Right lobe of liver (tissue), 6 donors: ENCODE data around the gene LYG1. TPM values are rescaled to one million over a fixed set of nuclear protein-coding genes. Genes with fewer than 3 reads are reported as not detected.

ENCODE experiments used
- ATAC-seq, 4 donors: fragments of 200-7000 bp; cut with Tn5 transposase; one replicate each; pipeline ENCODE4 v1.9.1; 2020; ENCODE audit warnings: mild to moderate bottlenecking in 4 of 4, moderate library complexity in 4 of 4
- DNase-seq, 3 donors: peaks; one replicate each; pipeline ENCODE4 v3.0.0-alpha.2; 2020
- H3K27ac ChIP-seq, 3 donors: fragments of 200-600 bp; one replicate each; pipeline ENCODE4 v1.8.0; 2022
- H3K27me3 ChIP-seq, 2 donors: fragments of 200-600 bp; one replicate each; pipeline ENCODE4 v1.8.0; 2022
- H3K36me3 ChIP-seq, 4 donors: fragments of 200-600 bp; sonication (generic) in 1 of 4; one replicate each; pipeline versions ENCODE4 v1.5.1 to v1.8.0; 2017 to 2022; ENCODE audit warnings: control low read depth in 1 of 4
- H3K4me1 ChIP-seq, 4 donors: fragments of 200-600 bp; sonication (generic) in 1 of 4; one replicate each; pipeline versions ENCODE4 v1.5.1 to v1.8.0; 2017 to 2022; ENCODE audit warnings: control low read depth in 1 of 4
- H3K4me3 ChIP-seq, 3 donors: fragments of 200-600 bp; one replicate each; pipeline ENCODE4 v1.8.0; 2022
- H3K9me3 ChIP-seq, 4 donors: fragments of 200-600 bp; sonication (generic) in 1 of 4; one replicate each; pipeline versions ENCODE4 v1.5.1 to v1.8.0; 2017 to 2022; ENCODE audit warnings: control low read depth in 1 of 4
- CTCF ChIP-seq, 4 donors: fragments of 200-600 bp in 3 of 4; fragments of 450-650 bp in 1 of 4; IDR thresholded peaks; one replicate each; pipeline versions ENCODE4 v1.5.1 to v1.8.0; 2016 to 2022; ENCODE audit warnings: antibody characterized with exemption in 4 of 4, mild to moderate bottlenecking in 2 of 4
- POLR2A ChIP-seq: fragments of 450-650 bp; IDR thresholded peaks from one replicate; pipeline ENCODE4 v1.6.1; 2017; ENCODE audit warnings: antibody characterized with exemption, mild to moderate bottlenecking
- WGBS: methylation state at CpG from one replicate; pipeline ENCODE4 v1.1.6; 2018; ENCODE audit warnings: low coverage, low lambda C conversion rate; ENCODE audit not compliant: insufficient coverage; ENCODE audit errors: missing lambda C conversion rate; 5-methylcytosine and 5-hydroxymethylcytosine counted together
- intact Hi-C, 2 donors: fragments of 100-400 bp; cut with DNase I; formaldehyde crosslinking; loops; one replicate each; pipeline versions ENCODE4 v1.11.2 to v1.14.1; 2022
- total RNA-seq, 6 experiments: library from RNA; depleted of rRNA in 2 of 6; stranded (reverse); fragments of >200 nt in 2 of 6; fragmentation: NEBNext Ultra II Directional in 3 of 6; extraction: Animal tissue kit (Norgen Biotek cat#: 25700) in 3 of 6; gene quantifications; one replicate each; pipeline versions ENCODE4 v1.1.0 to v1.2.4, GENCODE V29; 2016 to 2023
- donor health status: DM: no; HTN: yes; CAD: no.
- donor health status: DM: no; HTN: no; CAD: no.
- donor health status: DM: no; HTN: no; CAD: no.
- donor health status: DM: no; HTN: yes; CAD: no.
- donor health status: DM: no; HTN: yes; CAD: no.

LYG1 gene
- total RNA-seq, 6 experiments from 2014 or later: 0.25 to 1.00 (median 0.64) TPM; not detected in 1

DNA sequence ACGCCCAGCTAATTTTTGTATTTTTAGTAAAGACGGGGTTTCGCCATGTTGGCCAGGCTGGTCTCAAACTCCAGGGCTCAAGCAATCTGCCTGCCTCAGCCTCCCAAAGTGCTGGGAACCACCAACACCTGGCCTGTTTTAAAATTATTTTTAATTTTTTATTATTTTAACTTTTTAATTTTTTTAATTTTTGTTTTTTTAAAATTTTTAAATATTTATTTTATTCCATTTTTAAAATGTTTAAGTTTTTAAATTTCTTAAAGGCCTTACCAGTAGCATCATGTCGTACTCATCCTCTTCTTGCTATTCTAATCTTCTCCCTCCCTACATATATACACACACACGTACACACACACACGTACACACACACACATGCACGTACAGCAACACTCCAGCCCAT lies 1.4 kb downstream of the LYG1 start:
- Histone ChIP-seq H3K4me3 (no peak overlapping the region), H3K36me3 (no peaks in the 10 kb centered on the region), H3K27ac (no peak overlapping the region), H3K27me3 (no peaks in the 10 kb centered on the region), H3K9me3 (no peaks in the 10 kb centered on the region), H3K4me1 (no peaks in the 10 kb centered on the region)
- intact Hi-C loops: no loop called here
- WGBS: 96% methylated on average over 7 of the region's 7 CpGs
- no peak for DNase-seq
- ATAC-seq: no peak
- TF ChIP-seq POLR2A (no peak), CTCF (IDR thresholded peaks at IDR 0.05) (no peak)

GRCh38 chr2:99297994-99298393 lies 3.0 kb downstream of the LYG1 start:
- TF ChIP-seq POLR2A (no peak), CTCF (IDR thresholded peaks at IDR 0.05) (no peak)
- ATAC-seq (no peak), DNase-seq (no peak)
- Histone ChIP-seq H3K4me3 (no peak overlapping the region), H3K9me3 (no peaks in the 10 kb centered on the region), H3K36me3 (no peaks in the 10 kb centered on the region), H3K27me3 (no peaks in the 10 kb centered on the region), H3K4me1 (no peaks in the 10 kb centered on the region), H3K27ac (no peak overlapping the region)
- intact Hi-C loops: no loop called here
- WGBS: 80% methylated on average over 2 of the region's 2 CpGs

- WGBS: 75% methylated on average over 3 of the region's 7 CpGs
- no peak for DNase-seq
Measured at GRCh38 chr2:99285526-99285925, 15.5 kb downstream of the LYG1 start.

GRCh38 chr2:99279969-99280695 lies 20.9 kb downstream of the LYG1 start:
- Histone ChIP-seq H3K36me3 (no peaks in the 10 kb centered on the region), H3K27ac (no peak overlapping the region), H3K4me3 (no peak overlapping the region), H3K9me3 (no peaks in the 10 kb centered on the region), H3K27me3 (no peaks in the 10 kb centered on the region), H3K4me1 (no peaks in the 10 kb centered on the region)
- intact Hi-C loops: no loop called here
- no peak for TF ChIP-seq CTCF (IDR thresholded peaks at IDR 0.05)
- DNase-seq (no peak), ATAC-seq (peak in 2 of 4 donors; percentile 20 to 59)

More at GRCh38 chr2:99285526-99285925, 15.5 kb downstream of the LYG1 start:
- no peak for TF ChIP-seq POLR2A
- TF ChIP-seq CTCF (IDR thresholded peaks at IDR 0.05): no peak
- no peaks in the 10 kb centered on the region for H3K4me1 ChIP-seq
- intact Hi-C loops: no loop called here
- no peak overlapping the region for H3K27ac ChIP-seq
- no peak for ATAC-seq
- H3K9me3 ChIP-seq: no peaks in the 10 kb centered on the region
- H3K27me3 ChIP-seq: no peaks in the 10 kb centered on the region
- H3K4me3 ChIP-seq: no peak overlapping the region
- H3K36me3 ChIP-seq: no peaks in the 10 kb centered on the region
